PC-9 (cell line): ENCODE data around the gene BRIP1. TPM values are rescaled to one million over a fixed set of nuclear protein-coding genes. Genes with fewer than 3 reads are reported as not detected.

ENCODE experiments used
- BruUV-seq: library from RNA; stranded (reverse); fragments of 400-500 nt; replicated peaks from 2 replicates; lab custom pipeline; 2021; lab: Mats Ljungman, UMichigan
- CTCF ChIA-PET: fragments of 300-600 bp; sonication (Branson Sonifier 250); formaldehyde crosslinking; loops from one replicate; lab custom pipeline; 2022; ENCODE audit warnings: antibody characterized with exemption; lab: Charles Lee
- POLR2A ChIA-PET: fragments of 300-600 bp; sonication (Branson Sonifier 250); formaldehyde crosslinking; loops from one replicate; lab custom pipeline; 2022; ENCODE audit warnings: antibody characterized with exemption; ENCODE audit not compliant: unreplicated experiment; lab: Charles Lee
- DNase-seq, 2 experiments: peaks; one replicate each; pipeline versions ENCODE4 v3.0.0 to v3.0.0-alpha.2; 2015 to 2022; ENCODE audit warnings: mixed read lengths in 1 of 2
- H2AFZ ChIP-seq: fragments of 200-600 bp; sonication (generic); 2 replicates; pipeline ENCODE4 v1.8.1; 2017; ENCODE audit warnings: antibody characterized with exemption
- H3F3A ChIP-seq: fragments of 200-600 bp; sonication (generic); 2 replicates; pipeline ENCODE4 v1.8.1; 2017; ENCODE audit warnings: antibody characterized with exemption, mild to moderate bottlenecking, low read depth; ENCODE audit not compliant: insufficient read depth
- H3K27ac ChIP-seq: fragments of 200-600 bp; sonication (generic); 2 replicates; pipeline ENCODE4 v1.6.1; 2016; ENCODE audit warnings: mixed run types
- H3K27me3 ChIP-seq: fragments of 200-600 bp; sonication (generic); 2 replicates; pipeline ENCODE4 v1.6.1; 2016; ENCODE audit warnings: low read depth, mixed run types; ENCODE audit not compliant: insufficient read depth
- H3K36me3 ChIP-seq: fragments of 200-600 bp; sonication (generic); 2 replicates; pipeline ENCODE4 v1.6.1; 2016; ENCODE audit warnings: low read depth, mixed run types
- H3K4me1 ChIP-seq: fragments of 200-600 bp; sonication (generic); replicated peaks from 2 replicates; pipeline ENCODE4 v1.6.1; 2016; ENCODE audit warnings: mixed run types; ENCODE audit not compliant: insufficient read depth
- H3K4me2 ChIP-seq: fragments of 200-600 bp; sonication (generic); 2 replicates; pipeline ENCODE4 v1.6.1; 2017; ENCODE audit warnings: mixed run types
- H3K4me3 ChIP-seq: fragments of 200-600 bp; sonication (generic); 2 replicates; pipeline ENCODE4 v1.6.1; 2016; ENCODE audit warnings: mixed run types
- H3K79me2 ChIP-seq: fragments of 200-600 bp; sonication (generic); 2 replicates; pipeline ENCODE4 v1.6.1; 2017; ENCODE audit warnings: low read depth, mixed run types
- H3K9me2 ChIP-seq: fragments of 200-600 bp; sonication (generic); 2 replicates; pipeline ENCODE4 v1.8.1; 2017; ENCODE audit warnings: mild to moderate bottlenecking; ENCODE audit not compliant: insufficient read depth
- H3K9me3 ChIP-seq: fragments of 200-600 bp; sonication (generic); 2 replicates; pipeline ENCODE4 v1.8.1; 2016; ENCODE audit warnings: low read depth; ENCODE audit not compliant: insufficient read depth
- H4K20me1 ChIP-seq: fragments of 200-600 bp; sonication (generic); 2 replicates; pipeline ENCODE4 v1.8.1; 2017; ENCODE audit not compliant: insufficient read depth
- CTCF ChIP-seq: fragments of 200-600 bp; sonication (generic); conservative IDR thresholded peaks from 2 replicates; pipeline ENCODE4 v1.6.1; 2017; ENCODE audit warnings: mixed run types, antibody characterized with exemption, mild to moderate bottlenecking, moderate library complexity
- EZH2 ChIP-seq: fragments of 200-600 bp; sonication (generic); IDR thresholded peaks from 2 replicates; pipeline ENCODE4 v1.8.0; 2017; ENCODE audit warnings: antibody characterized with exemption, low read depth
- intact Hi-C: fragments of 100-400 bp; cut with micrococcal nuclease; formaldehyde crosslinking; loops from one replicate; pipeline ENCODE4 v1.10.0; 2022; ENCODE audit not compliant: unreplicated experiment
- total RNA-seq: library from RNA; stranded (reverse); gene quantifications from 2 replicates; pipeline ENCODE4 v1.2.3, GENCODE V29; 2021

Gene BRIP1
- total RNA-seq, 1 experiment from 2014 or later: 16.0 TPM

DNA sequence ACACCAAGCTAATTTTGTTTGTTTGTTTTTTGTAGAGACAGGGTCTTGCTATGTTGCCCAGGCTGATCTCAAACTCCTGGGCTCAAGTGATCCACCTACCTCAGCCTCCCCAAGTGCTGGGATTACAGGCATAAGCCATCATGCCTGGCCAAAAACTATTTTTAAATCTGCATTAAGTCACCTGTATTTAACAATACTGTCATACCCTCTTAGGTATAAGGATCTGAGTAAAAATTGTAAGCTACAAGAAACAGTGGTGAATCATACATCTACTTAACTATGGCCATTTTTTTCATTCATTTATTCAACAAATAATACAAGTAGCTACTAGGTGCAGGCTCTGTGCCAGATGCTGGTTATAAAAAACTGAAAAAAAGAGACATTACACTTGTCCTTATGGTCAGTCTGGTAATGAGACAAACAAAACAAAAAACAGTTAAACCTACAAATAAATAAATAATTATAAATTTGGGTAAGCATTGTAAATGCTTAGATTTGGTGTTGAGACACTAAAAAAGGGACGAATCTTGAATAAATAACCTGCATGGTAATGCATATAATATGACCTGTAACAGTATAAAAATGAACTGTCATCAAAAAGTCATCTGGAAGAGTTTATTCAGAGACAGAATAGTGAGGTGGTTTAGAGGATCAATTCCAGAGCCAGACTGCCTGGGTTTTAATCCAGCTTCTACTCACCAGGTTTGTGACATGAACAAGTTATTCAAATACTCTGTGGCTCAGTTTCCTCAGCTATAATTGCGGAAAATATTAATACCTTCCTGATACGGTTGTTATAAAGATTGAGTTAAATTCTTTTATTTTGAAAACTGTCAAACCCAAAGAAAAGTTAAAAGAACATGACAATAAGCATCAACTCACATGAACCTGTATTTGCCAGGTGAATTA, 26.8 kb downstream of the BRIP1 start:
- H3K9me3 ChIP-seq: 0 out of 2 replicates have a peak, but pooled peaks cover 7% of the 10 kb centered on the region
- ChIA-PET POLR2A (no interaction called here), CTCF (interaction anchor here (0.6 kb wide), 1 partner anchor 201 kb away, joined by 3 read pairs; no protein-coding TSS in a partner anchor)
- no peak overlapping the region for H3K4me2 ChIP-seq
- H3K9me2 ChIP-seq: no peaks in the 10 kb centered on the region; the same call in 1 of the 2 replicates
- intact Hi-C loops: loop anchor here (1.0 to 10.0 kb wide), 6 partner anchors 200 to 1092 kb away; no protein-coding TSS in a partner anchor
- H3F3A ChIP-seq: peaks cover 5% of the 10 kb centered on the region
- no peak overlapping the region for H2AFZ ChIP-seq
- no peak for DNase-seq
- H3K36me3 ChIP-seq: 0 out of 2 replicates have a peak, but pooled peaks cover 8% of the 10 kb centered on the region
- H3K79me2 ChIP-seq: no peaks in the 10 kb centered on the region
- no peak overlapping the region for H3K27ac ChIP-seq
- peaks cover 25% of the 10 kb centered on the region for H3K4me1 ChIP-seq
- H3K27me3 ChIP-seq: no peaks in the 10 kb centered on the region
- BruUV-seq: no TSS peak
- H4K20me1 ChIP-seq: no peaks in the 10 kb centered on the region
- TF ChIP-seq EZH2 (no peak), CTCF (no peak)
- H3K4me3 ChIP-seq: no peak overlapping the region

GRCh38 chr17:61835606-61836005, 27.7 kb downstream of the BRIP1 start:
- H3K9me3 ChIP-seq: 0 out of 2 replicates have a peak, but pooled peaks cover 7% of the 10 kb centered on the region
- intact Hi-C loops: loop anchor here (5.0 to 10.0 kb wide), 3 partner anchors 272 to 1091 kb away; no protein-coding TSS in a partner anchor
- H3F3A ChIP-seq: peaks cover 5% of the 10 kb centered on the region
- 0 out of 2 replicates have a peak, but pooled peaks cover 8% of the 10 kb centered on the region for H3K36me3 ChIP-seq
- no peak overlapping the region for H3K27ac ChIP-seq
- H3K4me2 ChIP-seq: no peak overlapping the region
- no peaks in the 10 kb centered on the region; the same call in 1 of the 2 replicates for H3K9me2 ChIP-seq
- H3K79me2 ChIP-seq: no peaks in the 10 kb centered on the region
- ChIA-PET CTCF (no interaction called here), POLR2A (no interaction called here)
- no peak for DNase-seq
- H3K4me3 ChIP-seq: no peak overlapping the region
- BruUV-seq: no TSS peak
- no peak overlapping the region for H2AFZ ChIP-seq
- H4K20me1 ChIP-seq: no peaks in the 10 kb centered on the region
- H3K4me1 ChIP-seq: peaks cover 25% of the 10 kb centered on the region
- H3K27me3 ChIP-seq: no peaks in the 10 kb centered on the region
- TF ChIP-seq CTCF (no peak), EZH2 (no peak)

DNA sequence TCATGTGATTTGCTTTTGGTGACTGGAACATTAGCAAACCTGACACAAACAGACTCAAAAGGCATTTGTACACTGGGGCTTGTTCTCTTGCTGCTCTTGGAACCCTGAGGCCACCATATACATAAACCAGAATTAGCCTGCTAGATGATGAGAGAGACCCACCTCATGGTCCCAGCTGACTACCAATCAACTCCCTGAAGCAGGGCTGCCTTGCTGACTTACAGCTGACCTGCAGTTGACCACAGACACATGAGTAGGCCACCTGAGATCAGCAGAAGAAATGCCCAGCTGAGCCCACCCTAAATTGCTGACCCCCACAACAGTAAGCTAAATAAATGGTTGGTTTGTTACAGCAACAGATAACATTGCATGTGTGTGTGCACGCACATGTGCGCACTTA, 28.7 kb downstream of the BRIP1 start:
- H3K79me2 ChIP-seq: no peaks in the 10 kb centered on the region
- H3K27me3 ChIP-seq: no peaks in the 10 kb centered on the region
- H3K4me1 ChIP-seq: peaks cover 25% of the 10 kb centered on the region
- 0 out of 2 replicates have a peak overlapping the region, but pooled peaks have one; percentile 65 for H3K4me2 ChIP-seq
- intact Hi-C loops: loop anchor here (5.0 to 10.0 kb wide), 3 partner anchors 273 to 1090 kb away; no protein-coding TSS in a partner anchor
- no TSS peak for BruUV-seq
- 0 out of 2 replicates have a peak, but pooled peaks cover 8% of the 10 kb centered on the region for H3K36me3 ChIP-seq
- peaks cover 5% of the 10 kb centered on the region for H3F3A ChIP-seq
- 0 out of 2 replicates have a peak, but pooled peaks cover 7% of the 10 kb centered on the region for H3K9me3 ChIP-seq
- no peak for DNase-seq
- no peak overlapping the region for H2AFZ ChIP-seq
- no peak overlapping the region for H3K4me3 ChIP-seq
- ChIA-PET CTCF (interaction anchor here (0.6 to 1.0 kb wide), 3 partner anchors 147 to 423 kb away, joined by 3 to 6 read pairs (median 5); no protein-coding TSS in a partner anchor), POLR2A (interaction anchor here (0.6 kb wide), 1 partner anchor 274 kb away, joined by 4 read pairs; no protein-coding TSS in a partner anchor)
- H3K27ac ChIP-seq: peak overlapping the region; percentile 76
- no peaks in the 10 kb centered on the region; the same call in 1 of the 2 replicates for H3K9me2 ChIP-seq
- TF ChIP-seq EZH2 (no peak), CTCF (no peak)
- H4K20me1 ChIP-seq: no peaks in the 10 kb centered on the region
